HUES6 (cell line): ENCODE data around the gene HTR3D.

ENCODE experiments used
- H3K27ac ChIP-seq: 2 replicates; pipeline ENCODE4 v1.7.0; 2013; ENCODE audit warnings: low read depth, mild to moderate bottlenecking, low read length, inconsistent platforms
- H3K27me3 ChIP-seq: 2 replicates; pipeline ENCODE4 v1.6.1; 2013; ENCODE audit warnings: low read length; ENCODE audit not compliant: control insufficient read depth, insufficient read depth
- H3K36me3 ChIP-seq: 2 replicates; pipeline ENCODE4 v1.6.1; 2013; ENCODE audit warnings: low read length; ENCODE audit not compliant: control insufficient read depth, insufficient read depth
- H3K4me1 ChIP-seq: 2 replicates; pipeline ENCODE4 v1.6.1; 2013; ENCODE audit warnings: low read length; ENCODE audit not compliant: control insufficient read depth, insufficient read depth
- H3K4me3 ChIP-seq: 2 replicates; pipeline ENCODE4 v1.5.1; 2013; ENCODE audit warnings: low read depth, low read length
- H3K9ac ChIP-seq: one replicate; pipeline ENCODE4 v1.6.1; 2013; ENCODE audit warnings: mild to moderate bottlenecking, low read length
- H3K9me3 ChIP-seq: 2 replicates; pipeline ENCODE4 v1.6.1; 2013; ENCODE audit warnings: low read depth, low read length; ENCODE audit not compliant: control insufficient read depth, insufficient read depth

HTR3D gene

GRCh38 chr3:184039414-184039813, 7.9 kb downstream of the HTR3D start:
- Histone ChIP-seq H3K9me3 (no peaks in the 10 kb centered on the region), H3K4me1 (peaks cover 4% of the 10 kb centered on the region; the same call in 1 of the 2 replicates), H3K4me3 (no peak overlapping the region), H3K36me3 (no peaks in the 10 kb centered on the region), H3K9ac (no peak overlapping the region), H3K27ac (no peak overlapping the region), H3K27me3 (no peaks in the 10 kb centered on the region)

GRCh38 chr3:184040010-184040409, 8.5 kb downstream of the HTR3D start:
- H3K4me1 ChIP-seq: peaks cover 4% of the 10 kb centered on the region; the same call in 1 of the 2 replicates
- H3K36me3 ChIP-seq: no peaks in the 10 kb centered on the region
- no peaks in the 10 kb centered on the region for H3K27me3 ChIP-seq
- H3K4me3 ChIP-seq: no peak overlapping the region
- H3K9me3 ChIP-seq: no peaks in the 10 kb centered on the region
- H3K27ac ChIP-seq: no peak overlapping the region
- H3K9ac ChIP-seq: no peak overlapping the region

- peaks cover 4% of the 10 kb centered on the region; the same call in 1 of the 2 replicates for H3K4me1 ChIP-seq
- no peak overlapping the region for H3K9ac ChIP-seq
- H3K9me3 ChIP-seq: no peaks in the 10 kb centered on the region
- H3K27me3 ChIP-seq: no peaks in the 10 kb centered on the region
- H3K4me3 ChIP-seq: no peak overlapping the region
- no peak overlapping the region for H3K27ac ChIP-seq
- H3K36me3 ChIP-seq: no peaks in the 10 kb centered on the region
These were observed 11.1 kb downstream of the HTR3D start for GRCh38 chr3:184042617-184043016.

- no peaks in the 10 kb centered on the region for H3K9me3 ChIP-seq
- no peak overlapping the region for H3K4me3 ChIP-seq
- no peak overlapping the region for H3K9ac ChIP-seq
- no peak overlapping the region for H3K27ac ChIP-seq
- no peaks in the 10 kb centered on the region for H3K4me1 ChIP-seq
- no peaks in the 10 kb centered on the region for H3K27me3 ChIP-seq
- no peaks in the 10 kb centered on the region for H3K36me3 ChIP-seq
These were observed 14.5 kb downstream of the HTR3D start for GRCh38 chr3:184045995-184046394.

- H3K4me1 ChIP-seq: no peaks in the 10 kb centered on the region
- no peak overlapping the region for H3K9ac ChIP-seq
- no peaks in the 10 kb centered on the region for H3K27me3 ChIP-seq
- H3K9me3 ChIP-seq: no peaks in the 10 kb centered on the region
- H3K27ac ChIP-seq: no peak overlapping the region
- no peak overlapping the region for H3K4me3 ChIP-seq
- H3K36me3 ChIP-seq: no peaks in the 10 kb centered on the region
These were observed 18.8 kb downstream of the HTR3D start for GRCh38 chr3:184050217-184050847.

- Histone ChIP-seq H3K4me3 (no peak within 1 kb of the TSS), H3K9me3 (no peaks in the 10 kb centered on the region), H3K4me1 (no peaks in the 10 kb centered on the region), H3K9ac (no peak within 1 kb of the TSS), H3K27me3 (no peaks in the 10 kb centered on the region), H3K36me3 (no peaks in the 10 kb centered on the region), H3K27ac (no peak within 1 kb of the TSS)
These were observed 21.2 kb downstream of the HTR3D start, which contains the start of gene HTR3C for GRCh38 chr3:184052767-184053166. Gene HTR3C, plus strand, starts transcription at chr3:184053047. Its CDS starts 34 bp downstream, at chr3:184053081.

GRCh38 chr3:184058029-184058428, 26.5 kb downstream of the HTR3D start:
- Histone ChIP-seq H3K4me3 (no peak overlapping the region), H3K9ac (no peak overlapping the region), H3K27me3 (no peaks in the 10 kb centered on the region), H3K9me3 (no peaks in the 10 kb centered on the region), H3K36me3 (no peaks in the 10 kb centered on the region), H3K4me1 (no peaks in the 10 kb centered on the region), H3K27ac (no peak overlapping the region)

GRCh38 chr3:184059424-184059823, 27.9 kb downstream of the HTR3D start:
- H3K4me1 ChIP-seq: no peaks in the 10 kb centered on the region
- no peak overlapping the region for H3K27ac ChIP-seq
- no peaks in the 10 kb centered on the region for H3K9me3 ChIP-seq
- no peaks in the 10 kb centered on the region for H3K36me3 ChIP-seq
- no peak overlapping the region for H3K9ac ChIP-seq
- H3K27me3 ChIP-seq: no peaks in the 10 kb centered on the region
- no peak overlapping the region for H3K4me3 ChIP-seq

GRCh38 chr3:184062637-184063036, 31.1 kb downstream of the HTR3D start:
- Histone ChIP-seq H3K4me3 (no peak overlapping the region), H3K36me3 (no peaks in the 10 kb centered on the region), H3K27ac (no peak overlapping the region), H3K9me3 (no peaks in the 10 kb centered on the region), H3K27me3 (no peaks in the 10 kb centered on the region), H3K9ac (no peak overlapping the region), H3K4me1 (no peaks in the 10 kb centered on the region)

- no peak overlapping the region for H3K27ac ChIP-seq
- no peak overlapping the region for H3K4me3 ChIP-seq
- H3K4me1 ChIP-seq: no peaks in the 10 kb centered on the region
- H3K36me3 ChIP-seq: no peaks in the 10 kb centered on the region
- H3K9ac ChIP-seq: no peak overlapping the region
- no peaks in the 10 kb centered on the region for H3K27me3 ChIP-seq
- H3K9me3 ChIP-seq: peaks cover 8% of the 10 kb centered on the region
These were observed 34.7 kb downstream of the HTR3D start for GRCh38 chr3:184066211-184066610.

- Histone ChIP-seq H3K9ac (no peak overlapping the region), H3K4me1 (no peaks in the 10 kb centered on the region), H3K27ac (no peak overlapping the region), H3K27me3 (no peaks in the 10 kb centered on the region), H3K36me3 (no peaks in the 10 kb centered on the region), H3K4me3 (no peak overlapping the region), H3K9me3 (peaks cover 9% of the 10 kb centered on the region)
These were observed 36.1 kb downstream of the HTR3D start for GRCh38 chr3:184067573-184068055.
